ENCODE measurements around the gene NELL2. TPM values are rescaled to one million over a fixed set of nuclear protein-coding genes. Genes with fewer than 3 reads are reported as not detected.

The NELL2 gene
- total RNA-seq, 2 donors from 2014 or later: 0.82 to 1.7 TPM

Other genes starting within 250 kb of the NELL2 start
- gene DBX2, start 174.8 kb upstream of the NELL2 start, total RNA-seq: under 1 TPM; 0.13 to 0.50 TPM